ENCODE measurements around the gene FURIN.
"Not testable (repeated sequence)": the region's sequence is repeated elsewhere in the genome, so short reads cannot be mapped to it uniquely, and the experiment has no call there.

FURIN gene

DNA sequence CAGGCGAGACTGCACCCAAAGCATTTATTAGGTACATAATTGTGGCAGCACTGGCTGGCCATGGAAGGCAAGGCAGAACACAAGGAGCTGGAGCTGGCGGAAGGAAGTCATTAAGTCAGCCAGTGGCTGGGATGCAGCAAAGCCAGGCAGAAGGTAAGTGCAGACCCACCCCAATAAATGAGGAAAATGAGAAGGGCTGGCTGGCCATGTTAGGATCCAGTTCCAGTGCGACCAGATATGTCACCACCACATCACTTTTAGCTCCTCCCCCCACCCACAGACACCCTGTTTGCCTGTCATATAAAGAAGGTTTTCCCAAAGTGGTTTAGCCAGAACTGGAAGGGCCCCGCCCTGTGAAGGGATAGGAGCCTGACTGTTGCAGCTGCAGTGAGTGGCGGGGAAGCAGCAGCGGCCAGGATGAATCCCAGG, at the start of gene FURIN:
Gene FURIN (plus strand): TSS at position 328 of the 429 bp plus-strand sequence. CDS start 7,153 bp downstream, outside the sequence.
- DNase-seq (ENCODE audit: low read depth in 2 of 2) = no peak

DNA sequence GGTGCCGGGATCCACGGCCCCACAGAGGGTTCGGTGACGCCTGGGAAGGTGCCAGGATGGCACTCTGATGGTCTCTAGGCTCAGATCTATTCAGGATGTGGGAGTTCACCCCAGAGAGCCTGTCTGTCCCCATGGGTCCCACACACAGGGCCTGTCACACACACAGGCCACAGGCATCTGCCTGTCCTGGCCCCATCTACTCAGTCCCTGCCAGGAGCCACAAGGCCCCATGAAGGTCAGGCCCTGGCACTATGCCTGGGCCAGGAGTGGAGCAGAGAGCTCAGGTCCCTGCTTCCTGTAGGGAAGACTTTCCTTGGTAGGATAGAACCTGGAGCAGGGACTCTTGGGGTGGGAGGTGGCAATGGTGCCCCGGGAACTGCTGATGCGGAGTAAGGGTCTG, 49.0 kb upstream of the FURIN start:
- DNase-seq (ENCODE audit: low read depth in 2 of 2) = no peak

- DNase-seq (ENCODE audit: low read depth in 2 of 2) = no peak
These were observed 48.5 kb upstream of the FURIN start for GRCh38 chr15:90819850-90820249.

DNA sequence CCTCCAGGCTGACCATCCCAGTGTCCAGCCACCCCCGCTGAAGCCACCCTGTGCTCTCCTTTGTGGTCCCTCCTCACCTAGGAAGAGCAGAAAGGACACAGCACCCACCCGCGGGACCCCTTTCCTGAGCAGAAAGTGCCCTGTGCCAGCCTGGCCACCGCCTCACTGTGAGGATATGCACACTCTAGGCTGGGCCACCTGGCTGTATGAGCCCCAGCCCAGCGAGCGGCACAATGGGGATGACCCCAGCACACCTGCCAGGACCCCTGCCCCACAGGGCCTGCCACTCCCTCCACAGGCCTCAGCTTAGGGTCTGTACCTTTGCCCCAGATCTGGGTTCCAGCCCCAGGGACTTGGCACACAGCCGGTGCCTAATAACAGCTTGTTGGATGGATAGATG, 47.9 kb upstream of the FURIN start:
- no peak for DNase-seq (ENCODE audit: low read depth in 2 of 2)

DNA sequence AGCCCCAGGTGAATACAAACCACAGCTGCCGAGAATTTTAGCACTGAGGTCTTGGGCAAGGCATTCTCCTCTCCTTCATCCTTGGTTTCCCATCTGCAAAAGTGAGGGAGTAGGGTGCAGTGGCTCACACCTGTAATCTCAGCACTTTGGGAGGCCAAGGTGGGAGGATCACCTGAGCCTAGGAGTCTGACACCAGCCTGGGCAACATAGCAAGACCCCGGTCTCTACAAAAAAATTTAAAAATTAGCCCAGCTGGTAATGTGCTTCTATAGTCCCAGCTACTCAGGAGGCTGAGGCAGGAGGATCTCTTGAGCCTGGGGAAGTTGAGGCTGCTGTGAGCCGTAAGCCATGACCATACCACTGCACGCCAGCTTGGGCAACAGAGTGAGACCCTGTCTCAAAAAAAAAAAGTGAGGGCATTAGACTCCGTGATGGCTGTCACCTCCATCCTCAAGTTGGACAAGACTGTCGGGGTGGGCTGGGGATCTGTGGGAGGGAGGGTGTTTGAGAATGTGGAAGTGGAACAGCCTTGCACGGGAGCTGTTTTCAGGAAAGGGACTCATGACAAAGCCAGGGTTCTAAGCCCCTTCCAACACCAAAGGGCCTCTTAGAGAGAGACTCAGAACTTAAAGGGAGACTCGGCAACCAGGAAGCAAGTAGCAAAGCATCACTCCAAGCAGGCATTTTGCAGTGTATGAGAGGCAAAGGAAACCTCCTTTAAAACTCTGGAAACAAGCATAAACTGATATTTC, 46.0 kb upstream of the FURIN start:
- DNase-seq (ENCODE audit: low read depth in 2 of 2) = no peak

DNA sequence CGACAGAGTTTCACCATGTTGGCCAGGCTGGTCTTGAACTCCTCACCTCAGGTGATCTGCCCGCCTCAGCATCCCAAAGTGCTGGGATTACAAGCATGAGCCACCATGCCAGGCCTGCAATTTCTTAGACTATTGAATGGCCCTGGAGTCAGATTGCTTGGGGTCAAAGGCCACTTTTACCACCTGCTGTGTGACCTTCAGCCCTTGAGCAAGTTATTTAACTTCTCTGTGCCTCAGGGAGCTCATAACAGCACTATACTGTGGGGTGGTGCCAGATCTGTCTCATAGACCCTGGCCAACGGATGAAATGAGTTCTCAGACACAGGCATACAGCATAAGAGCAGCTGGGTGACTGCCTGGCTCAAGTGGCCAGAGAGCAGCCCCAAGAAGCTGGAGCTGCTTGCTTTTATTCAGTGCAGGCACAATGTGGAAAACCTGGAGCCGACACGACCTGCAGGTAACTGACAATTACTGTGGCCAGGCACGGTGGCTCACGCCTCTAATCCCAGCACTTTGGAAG, 44.9 kb upstream of the FURIN start:
- no peak for DNase-seq (ENCODE audit: low read depth in 2 of 2)

DNA sequence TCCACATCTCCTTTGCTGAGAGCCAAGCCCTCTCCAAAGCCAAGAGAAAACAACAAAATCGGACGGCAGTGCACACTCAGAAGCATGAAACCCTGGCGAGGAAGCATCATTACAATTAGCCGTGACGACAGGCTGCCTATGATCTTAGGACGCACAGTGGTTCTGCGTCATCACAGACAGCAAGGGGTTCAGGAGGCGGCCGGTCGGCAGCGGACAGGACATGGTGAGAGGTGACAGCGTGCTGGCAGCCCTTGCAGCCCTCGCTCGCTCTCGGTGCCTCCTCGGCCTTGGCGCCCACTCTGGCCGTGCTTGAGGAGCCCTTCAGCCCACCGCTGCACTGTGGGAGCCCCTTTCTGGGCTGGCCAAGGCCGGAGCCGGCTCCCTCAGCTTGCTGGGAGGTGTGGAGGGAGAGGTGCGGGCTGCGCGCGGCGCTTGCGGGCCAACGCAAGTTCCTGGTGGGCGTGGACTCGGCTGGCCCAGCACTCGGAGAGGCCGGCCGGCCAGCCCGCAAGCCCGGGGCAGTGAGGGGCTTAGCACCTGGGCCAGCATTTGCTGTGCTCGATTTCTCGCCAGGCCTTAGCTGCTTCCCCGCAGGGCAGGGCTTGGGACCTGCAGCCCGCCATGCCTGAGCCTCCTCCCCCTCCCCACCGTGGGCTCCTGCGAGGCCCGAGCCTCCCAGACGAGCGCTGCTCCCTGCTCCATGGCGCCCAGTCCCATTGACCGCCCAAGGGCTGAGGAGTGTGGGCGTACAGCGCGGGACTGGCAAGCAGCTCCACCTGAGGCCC, 43.1 kb upstream of the FURIN start:
- DNase-seq (ENCODE audit: low read depth in 2 of 2) = not testable (repeated sequence)

- not testable (repeated sequence) for DNase-seq (ENCODE audit: low read depth in 2 of 2)
These were observed 42.0 kb upstream of the FURIN start for GRCh38 chr15:90826206-90826885.

DNA sequence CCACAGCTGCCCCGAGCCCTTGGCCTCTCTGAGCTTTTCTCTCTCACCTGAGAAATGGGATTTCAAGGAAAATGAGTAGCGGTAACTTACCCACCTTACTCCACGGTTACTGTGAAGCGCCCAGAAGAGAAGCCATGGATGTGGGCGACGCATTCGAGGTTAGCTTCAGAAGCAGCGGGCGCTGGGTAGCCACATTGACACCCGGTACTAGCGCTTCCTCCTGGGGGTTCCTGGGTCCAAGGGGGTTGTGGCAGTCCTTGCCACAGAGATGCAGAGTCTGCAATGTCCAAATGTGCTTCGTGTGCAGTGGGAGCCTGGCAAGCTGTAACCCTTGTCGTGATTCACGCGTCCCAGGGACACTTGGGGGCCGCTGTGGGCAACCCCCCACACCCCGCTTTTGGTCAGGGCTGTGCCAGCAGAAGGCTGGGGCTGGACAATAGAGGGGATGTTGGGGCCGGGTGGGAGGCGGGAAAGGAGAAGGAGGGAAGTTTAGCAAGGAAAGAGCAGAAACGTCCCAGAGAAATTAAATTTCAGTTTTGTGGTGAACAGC, 41.4 kb upstream of the FURIN start:
- DNase-seq (ENCODE audit: low read depth in 2 of 2) = no peak

GRCh38 chr15:90828111-90828510, 40.3 kb upstream of the FURIN start:
- DNase-seq (ENCODE audit: low read depth in 2 of 2) = no peak

DNA sequence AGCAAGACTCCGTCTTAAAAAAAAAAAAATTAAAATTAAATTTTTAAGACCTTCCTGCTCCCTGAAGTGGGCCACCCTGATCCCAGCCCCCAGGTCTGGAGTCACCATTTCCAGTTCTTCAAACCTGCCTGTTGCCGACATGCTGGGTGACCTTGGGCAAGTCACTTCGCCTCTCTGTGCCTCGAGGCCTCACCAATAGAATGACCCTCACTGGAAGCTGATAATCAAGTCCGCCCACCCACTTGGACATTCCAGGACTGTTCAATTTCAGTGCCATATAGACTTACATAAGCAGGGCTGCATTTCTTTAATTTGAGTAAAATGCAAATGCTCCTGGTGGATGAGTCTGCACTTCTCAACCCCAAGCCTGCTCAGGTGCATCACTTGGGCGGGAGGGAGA, 39.3 kb upstream of the FURIN start:
- no peak for DNase-seq (ENCODE audit: low read depth in 2 of 2)

- DNase-seq (ENCODE audit: low read depth in 2 of 2) = peak in 1 of 2 donors; percentile 72
These were observed 38.4 kb upstream of the FURIN start for GRCh38 chr15:90829942-90830440.

DNA sequence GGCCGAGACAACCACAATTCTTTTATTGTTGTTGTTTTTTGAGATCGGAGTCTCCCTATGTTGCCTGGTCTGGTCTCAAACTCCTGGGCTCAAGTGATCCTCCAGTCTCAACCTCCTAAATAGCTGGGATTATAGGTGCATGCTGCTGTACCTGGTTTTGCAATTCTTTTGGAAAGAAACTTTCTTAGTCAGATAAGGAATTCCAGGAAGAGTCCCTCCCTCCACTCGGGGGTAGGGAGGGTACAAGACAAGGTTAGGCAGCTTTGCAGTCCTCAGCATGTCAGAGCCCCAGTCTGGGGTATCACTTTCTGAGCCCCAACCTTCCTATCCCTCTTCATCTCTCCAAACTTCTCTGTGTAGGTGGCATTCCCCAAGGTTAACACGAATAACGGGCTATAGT, 33.8 kb upstream of the FURIN start:
- no peak for DNase-seq (ENCODE audit: low read depth in 2 of 2)

DNA sequence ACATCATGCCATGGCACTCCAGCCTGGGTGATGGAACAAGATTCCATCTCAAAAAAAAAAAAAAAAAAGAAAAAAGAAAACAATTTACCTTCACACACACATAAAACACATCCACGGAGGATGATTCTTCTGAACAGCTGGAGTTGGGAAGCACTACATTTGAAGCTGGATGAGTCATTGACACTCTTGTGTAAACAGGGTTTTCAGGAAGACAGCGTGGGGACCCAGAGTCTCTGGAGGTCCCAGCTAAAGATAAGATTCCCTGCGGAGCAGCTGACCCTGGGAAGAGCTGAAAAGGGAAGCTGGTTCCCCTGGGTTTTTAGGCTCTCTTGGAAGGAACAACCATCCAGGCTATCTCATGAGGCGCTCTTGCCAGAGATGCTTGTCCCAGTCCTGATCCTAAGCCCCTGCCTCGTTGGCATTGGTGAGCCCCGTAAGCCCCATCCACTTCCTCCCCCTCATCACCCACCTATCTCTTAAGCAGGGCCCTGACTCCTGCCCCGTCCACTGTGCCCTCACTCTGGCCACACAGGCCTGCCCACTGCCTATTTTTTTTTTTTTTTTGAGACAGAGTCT, 32.0 kb upstream of the FURIN start:
- DNase-seq (ENCODE audit: low read depth in 2 of 2) = no peak

- DNase-seq (ENCODE audit: low read depth in 2 of 2) = peak in 1 of 2 donors; percentile 63
These were observed 31.3 kb upstream of the FURIN start for GRCh38 chr15:90837094-90837493.

- DNase-seq (ENCODE audit: low read depth in 2 of 2) = peak; percentile 85 to 92
These were observed 30.2 kb upstream of the FURIN start for GRCh38 chr15:90838139-90838538.

GRCh38 chr15:90838544-90838943, 29.8 kb upstream of the FURIN start:
- DNase-seq (ENCODE audit: low read depth in 2 of 2) = no peak

GRCh38 chr15:90839187-90840071, 29.0 kb upstream of the FURIN start:
- no peak for DNase-seq (ENCODE audit: low read depth in 2 of 2)

- no peak for DNase-seq (ENCODE audit: low read depth in 2 of 2)
These were observed 28.1 kb upstream of the FURIN start for GRCh38 chr15:90840157-90840855.

GRCh38 chr15:90840954-90841353, 27.4 kb upstream of the FURIN start:
- DNase-seq (ENCODE audit: low read depth in 2 of 2) = no peak

Data from stimulated activated CD8-positive, alpha-beta memory T cell treated with anti-CD3 and anti-CD28 coated beads, Interleukin-2, amount 100 ng/mL, for 48 hours (primary cell).